Measurements from ENCODE around the gene YES1. TPM values are rescaled to one million over a fixed set of nuclear protein-coding genes. Genes with fewer than 3 reads are reported as not detected.

The YES1 gene
- total RNA-seq, 2 experiments from 2014 or later = not detected

- TSS peak; percentile 64 for BruUV-seq (replicated peaks)
- POLR2A ChIA-PET = interaction anchor here (0.5 kb wide), 1 partner anchor 96 kb away, joined by 3 read pairs; no protein-coding TSS in a partner anchor
- intact Hi-C loops (cut with micrococcal nuclease; ENCODE audit: unreplicated experiment) = loop anchor here (5.0 kb wide), 1 partner anchor 53 kb away; the partner anchor contains the start of gene TYMS
- H3K4me3 ChIP-seq (ENCODE audit: low read depth, low read length, poor library complexity, severe bottlenecking) = peak overlapping the region; percentile 73
- H3K9me2 ChIP-seq (ENCODE audit: insufficient read depth, low read length) = no peaks in the 10 kb centered on the region
- H3K4me2 ChIP-seq (ENCODE audit: low read length) = peak overlapping the region; percentile 74
- no peaks in the 10 kb centered on the region for H3K4me1 ChIP-seq (ENCODE audit: insufficient read depth, low read length, poor library complexity, severe bottlenecking)
- TF ChIP-seq EZH2phosphoT487 (IDR thresholded peaks at IDR 0.05; ENCODE audit: borderline replicate concordance, low read depth, low read length) (no peak), CTCF (conservative IDR thresholded peaks at IDR 0.05; ENCODE audit: low read length) (no peak)
- CTCF ChIA-PET (ENCODE audit: unreplicated experiment) = no interaction called here
- peaks cover 8% of the 10 kb centered on the region; the same call in 1 of the 2 replicates for H3K79me2 ChIP-seq (ENCODE audit: insufficient read depth, low read depth, low read length)
- no peak for DNase-seq (ENCODE audit: low spot score)
- no peak overlapping the region for H3K27ac ChIP-seq (ENCODE audit: low read depth, low read length, poor library complexity, severe bottlenecking)
- H4K20me1 ChIP-seq (ENCODE audit: insufficient read depth, low read length) = no peaks in the 10 kb centered on the region
- H3K36me3 ChIP-seq (ENCODE audit: insufficient read depth, low read length) = peaks cover 12% of the 10 kb centered on the region
- no peak overlapping the region for H2AFZ ChIP-seq (ENCODE audit: low read length)
- no peaks in the 10 kb centered on the region for H3K9me3 ChIP-seq (ENCODE audit: low read length)
These were observed 101.4 kb downstream of the YES1 start for GRCh38 chr18:710418-711300.

DNA sequence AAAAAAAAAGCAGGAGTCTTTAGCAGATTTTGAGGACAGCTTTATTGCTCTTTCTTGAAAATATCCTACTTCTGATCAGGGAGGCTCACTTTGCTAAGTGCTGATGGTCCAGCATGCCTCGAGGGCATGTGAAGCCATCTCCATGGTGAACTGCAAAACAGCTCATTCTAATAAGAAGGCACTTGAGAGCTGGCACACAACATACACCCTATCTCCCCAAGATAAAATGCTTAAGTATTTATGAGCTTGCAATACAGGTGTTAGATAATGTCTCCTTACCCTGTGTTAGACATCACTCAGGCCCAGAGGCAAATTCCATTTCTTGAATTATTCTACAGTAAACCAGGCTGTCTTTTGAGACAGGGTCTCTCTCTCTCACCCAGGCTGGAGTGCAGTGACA lies 102.3 kb downstream of the YES1 start:
- TF ChIP-seq CTCF (conservative IDR thresholded peaks at IDR 0.05; ENCODE audit: low read length) (no peak), EZH2phosphoT487 (IDR thresholded peaks at IDR 0.05; ENCODE audit: borderline replicate concordance, low read depth, low read length) (no peak)
- Histone ChIP-seq H2AFZ (ENCODE audit: low read length) (no peak overlapping the region), H3K9me3 (ENCODE audit: low read length) (no peaks in the 10 kb centered on the region), H3K9me2 (ENCODE audit: insufficient read depth, low read length) (no peaks in the 10 kb centered on the region), H3K4me3 (ENCODE audit: low read depth, low read length, poor library complexity, severe bottlenecking) (no peak overlapping the region), H3K4me1 (ENCODE audit: insufficient read depth, low read length, poor library complexity, severe bottlenecking) (no peaks in the 10 kb centered on the region), H3K36me3 (ENCODE audit: insufficient read depth, low read length) (peaks cover 18% of the 10 kb centered on the region), H3K4me2 (ENCODE audit: low read length) (no peak overlapping the region), H3K27ac (ENCODE audit: low read depth, low read length, poor library complexity, severe bottlenecking) (no peak overlapping the region), H3K79me2 (ENCODE audit: insufficient read depth, low read depth, low read length) (peaks cover 8% of the 10 kb centered on the region; the same call in 1 of the 2 replicates), H4K20me1 (ENCODE audit: insufficient read depth, low read length) (no peaks in the 10 kb centered on the region)
- DNase-seq (ENCODE audit: low spot score) = no peak
- POLR2A ChIA-PET = interaction anchor here (0.5 to 0.7 kb wide), 2 partner anchors 26 to 29 kb away, joined by 3 read pairs; no protein-coding TSS in a partner anchor
- no TSS peak for BruUV-seq (replicated peaks)
- intact Hi-C loops (cut with micrococcal nuclease; ENCODE audit: unreplicated experiment) = loop anchor here (5.0 kb wide), 1 partner anchor 52 kb away; the partner anchor contains the start of gene TYMS
- CTCF ChIA-PET (ENCODE audit: unreplicated experiment) = no interaction called here

DNA sequence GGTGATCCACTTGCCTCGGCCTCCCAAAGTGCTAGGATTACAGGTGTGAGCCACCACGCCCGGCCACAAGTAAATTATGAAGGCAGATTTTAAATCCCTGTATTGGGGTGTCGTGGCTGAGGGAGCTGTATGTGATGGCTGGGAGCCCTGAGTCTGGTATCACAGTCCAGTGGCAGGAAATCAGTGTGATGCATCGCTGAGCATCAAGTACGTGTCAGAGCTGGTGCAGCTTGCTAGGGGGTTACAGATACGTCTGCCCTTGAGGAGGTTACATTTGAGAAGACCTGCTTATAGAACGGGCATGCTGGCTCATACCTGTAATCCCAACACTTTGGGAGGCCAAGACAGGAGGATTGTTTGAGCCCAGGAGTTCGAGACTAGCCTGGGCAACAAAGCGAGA lies 103.9 kb downstream of the YES1 start:
- no peaks in the 10 kb centered on the region for H3K9me2 ChIP-seq (ENCODE audit: insufficient read depth, low read length)
- peaks cover 19% of the 10 kb centered on the region for H3K36me3 ChIP-seq (ENCODE audit: insufficient read depth, low read length)
- ChIA-PET POLR2A (interaction anchor here (0.8 to 1.9 kb wide), 4 partner anchors 9 to 21 kb away, joined by 3 to 5 read pairs (median 4); no protein-coding TSS in a partner anchor), CTCF (ENCODE audit: unreplicated experiment) (no interaction called here)
- no peak overlapping the region for H2AFZ ChIP-seq (ENCODE audit: low read length)
- no peak for TF ChIP-seq EZH2phosphoT487 (IDR thresholded peaks at IDR 0.05; ENCODE audit: borderline replicate concordance, low read depth, low read length)
- TF ChIP-seq CTCF (conservative IDR thresholded peaks at IDR 0.05; ENCODE audit: low read length) = no peak
- no TSS peak for BruUV-seq (replicated peaks)
- peaks cover 8% of the 10 kb centered on the region; the same call in 1 of the 2 replicates for H3K79me2 ChIP-seq (ENCODE audit: insufficient read depth, low read depth, low read length)
- H3K4me1 ChIP-seq (ENCODE audit: insufficient read depth, low read length, poor library complexity, severe bottlenecking) = no peaks in the 10 kb centered on the region
- no peak overlapping the region for H3K27ac ChIP-seq (ENCODE audit: low read depth, low read length, poor library complexity, severe bottlenecking)
- H3K4me3 ChIP-seq (ENCODE audit: low read depth, low read length, poor library complexity, severe bottlenecking) = no peak overlapping the region
- intact Hi-C loops (cut with micrococcal nuclease; ENCODE audit: unreplicated experiment) = no loop called here
- H4K20me1 ChIP-seq (ENCODE audit: insufficient read depth, low read length) = no peaks in the 10 kb centered on the region
- no peaks in the 10 kb centered on the region for H3K9me3 ChIP-seq (ENCODE audit: low read length)
- no peak overlapping the region for H3K4me2 ChIP-seq (ENCODE audit: low read length)
- no peak for DNase-seq (ENCODE audit: low spot score)

Data from OCI-LY7 (cell line).